IMR-90 (cell line): ENCODE data around the gene POLD4. TPM values are rescaled to one million over a fixed set of nuclear protein-coding genes. Genes with fewer than 3 reads are reported as not detected.
A peak's percentile ranks its signal among the peaks of the same experiment; 100 is the strongest.

ENCODE experiments used
- ATAC-seq: fragments of 200-7000 bp; cut with Tn5 transposase; 2 replicates; pipeline ENCODE4 v1.9.1; 2020; ENCODE audit warnings: low read depth, mild to moderate bottlenecking, moderate library complexity
- BruUV-seq: library from RNA; stranded (reverse); fragments of 400-500 nt; replicated peaks from 2 replicates; lab custom pipeline; 2021; lab: Mats Ljungman, UMichigan
- CTCF ChIA-PET: fragments of 300-600 bp; formaldehyde crosslinking; extraction: SDS; loops from one replicate; lab custom pipeline; 2021; ENCODE audit warnings: antibody characterized with exemption; lab: Yijun Ruan, JAX
- POLR2A ChIA-PET: fragments of 300-600 bp; sonication (Branson Sonifier 250); formaldehyde crosslinking; loops from one replicate; lab custom pipeline; 2022; ENCODE audit warnings: antibody characterized with exemption; ENCODE audit not compliant: unreplicated experiment; lab: Charles Lee
- DNase-seq: peaks from one replicate; pipeline ENCODE4 v3.0.0; 2013
- H2AFZ ChIP-seq: replicated peaks from 2 replicates; pipeline ENCODE3; 2013; ENCODE audit warnings: low read length, mild to moderate bottlenecking; ENCODE audit not compliant: poor library complexity
- H2AK5ac ChIP-seq: 2 replicates; pipeline ENCODE4 v1.6.1; 2013; ENCODE audit warnings: low read depth, low read length, inconsistent platforms
- H2AK9ac ChIP-seq: replicated peaks from 2 replicates; pipeline ENCODE3; 2013; ENCODE audit warnings: mild to moderate bottlenecking, low read depth, low read length, moderate library complexity; ENCODE audit not compliant: poor library complexity
- H2BK120ac ChIP-seq: 2 replicates; pipeline ENCODE4 v1.6.1; 2013; ENCODE audit warnings: low read depth, low read length, inconsistent platforms
- H2BK15ac ChIP-seq: 3 replicates; pipeline ENCODE4 v1.6.1; 2013; ENCODE audit warnings: low read depth, low read length, inconsistent platforms
- H2BK20ac ChIP-seq: 2 replicates; pipeline ENCODE4 v1.6.1; 2013; ENCODE audit warnings: low read depth, mild to moderate bottlenecking, inconsistent platforms, low read length, moderate library complexity
- H2BK5ac ChIP-seq: 2 replicates; pipeline ENCODE4 v1.6.1; 2013; ENCODE audit warnings: mild to moderate bottlenecking, low read depth, low read length, inconsistent platforms; ENCODE audit not compliant: poor library complexity, severe bottlenecking
- H3K14ac ChIP-seq: replicated peaks from 2 replicates; pipeline ENCODE4 v1.6.1; 2013; ENCODE audit warnings: low read depth, low read length, inconsistent platforms
- H3K18ac ChIP-seq: 2 replicates; pipeline ENCODE4 v1.6.1; 2013; ENCODE audit warnings: low read depth, low read length, control low read depth
- H3K23ac ChIP-seq: 2 replicates; pipeline ENCODE4 v1.6.1; 2013; ENCODE audit warnings: low read depth, low read length, inconsistent platforms
- H3K27ac ChIP-seq: 2 replicates; pipeline ENCODE4 v1.5.1; 2013; ENCODE audit warnings: mild to moderate bottlenecking, control low read depth, low read length; ENCODE audit not compliant: insufficient read depth
- H3K27me3 ChIP-seq: 2 replicates; pipeline ENCODE4 v1.6.1; 2013; ENCODE audit warnings: low read length; ENCODE audit not compliant: control insufficient read depth, insufficient read depth
- H3K36me3 ChIP-seq: 2 replicates; pipeline ENCODE4 v1.6.1; 2013; ENCODE audit warnings: low read length, mixed read lengths; ENCODE audit not compliant: control insufficient read depth, insufficient read depth
- H3K4ac ChIP-seq: 2 replicates; pipeline ENCODE4 v1.6.1; 2013; ENCODE audit warnings: low read depth, low read length, inconsistent platforms
- H3K4me1 ChIP-seq: 2 replicates; pipeline ENCODE4 v1.6.1; 2013; ENCODE audit warnings: low read length, mixed read lengths; ENCODE audit not compliant: control insufficient read depth, insufficient read depth
- H3K4me2 ChIP-seq: 2 replicates; pipeline ENCODE4 v1.6.1; 2013; ENCODE audit warnings: low read depth, mild to moderate bottlenecking, control low read depth, low read length, moderate library complexity
- H3K4me3 ChIP-seq: 2 replicates; pipeline ENCODE4 v1.5.1; 2013; ENCODE audit warnings: low read depth, mild to moderate bottlenecking, control low read depth, low read length, moderate library complexity; ENCODE audit not compliant: insufficient read depth
- H3K56ac ChIP-seq: 2 replicates; pipeline ENCODE4 v1.6.1; 2013; ENCODE audit warnings: low read length, inconsistent platforms; ENCODE audit not compliant: insufficient read depth; ENCODE audit errors: extremely low read depth
- H3K79me1 ChIP-seq, 2 experiments: 2 replicates each; pipeline ENCODE4 v1.6.1; 2013; ENCODE audit warnings: low read length in 2 of 2, inconsistent platforms in 1 of 2, low read depth in 1 of 2
- H3K9ac ChIP-seq: 2 replicates; pipeline ENCODE4 v1.6.1; 2013; ENCODE audit warnings: low read depth, low read length, control low read depth
- H3K9me1 ChIP-seq: 2 replicates; pipeline ENCODE4 v1.6.1; 2013; ENCODE audit warnings: low read length, inconsistent platforms; ENCODE audit not compliant: insufficient read depth
- H3K9me3 ChIP-seq: 2 replicates; pipeline ENCODE4 v1.6.1; 2013; ENCODE audit warnings: low read length; ENCODE audit not compliant: control insufficient read depth, insufficient read depth
- H4K20me1 ChIP-seq: 2 replicates; pipeline ENCODE4 v1.6.1; 2013; ENCODE audit warnings: low read length, inconsistent platforms; ENCODE audit not compliant: insufficient read depth
- H4K5ac ChIP-seq: 2 replicates; pipeline ENCODE4 v1.6.1; 2013; ENCODE audit warnings: mild to moderate bottlenecking, low read depth, low read length, control low read depth
- H4K8ac ChIP-seq, 2 experiments: 2 replicates each; pipeline ENCODE4 v1.6.1; 2013; ENCODE audit warnings: low read depth in 2 of 2, low read length in 2 of 2, control low read depth in 1 of 2, inconsistent platforms in 1 of 2
- H4K91ac ChIP-seq: 2 replicates; pipeline ENCODE4 v1.6.1; 2013; ENCODE audit warnings: low read depth, low read length, inconsistent platforms; ENCODE audit not compliant: insufficient read depth
- BHLHE40 ChIP-seq: fragments of 150-350 bp; IDR thresholded peaks from 2 replicates; pipeline ENCODE4 v1.6.1; 2016; ENCODE audit warnings: mild to moderate bottlenecking, low read depth, low read length
- CEBPB ChIP-seq: IDR thresholded peaks from 2 replicates; pipeline ENCODE4 v1.6.1; 2012; ENCODE audit warnings: low read depth, low read length, improper control_type of control experiment
- CHD1 ChIP-seq: IDR thresholded peaks from 2 replicates; pipeline ENCODE4 v1.6.1; 2012; ENCODE audit warnings: low read depth, low read length, improper control_type of control experiment
- CTCF ChIP-seq: conservative IDR thresholded peaks from 2 replicates; pipeline ENCODE4 v1.5.1; 2012; ENCODE audit warnings: mild to moderate bottlenecking, low read depth, low read length, improper control_type of control experiment
- ELK1 ChIP-seq: fragments of 150-350 bp; IDR thresholded peaks from 2 replicates; pipeline ENCODE4 v1.6.1; 2016; ENCODE audit warnings: low read depth, mild to moderate bottlenecking, low read length, moderate library complexity, borderline replicate concordance
- FOS ChIP-seq: fragments of 150-350 bp; IDR thresholded peaks from 2 replicates; pipeline ENCODE4 v1.6.1; 2016; ENCODE audit warnings: low read depth, low read length
- MAFK ChIP-seq: IDR thresholded peaks from 2 replicates; pipeline ENCODE4 v1.6.1; 2012; ENCODE audit warnings: low read depth, low read length, improper control_type of control experiment
- MAZ ChIP-seq: IDR thresholded peaks from 2 replicates; pipeline ENCODE4 v1.6.1; 2012; ENCODE audit warnings: low read depth, mild to moderate bottlenecking, low read length, improper control_type of control experiment, moderate library complexity, borderline replicate concordance
- MXI1 ChIP-seq: IDR thresholded peaks from 2 replicates; pipeline ENCODE4 v1.6.1; 2012; ENCODE audit warnings: low read depth, mild to moderate bottlenecking, low read length, moderate library complexity, borderline replicate concordance
- NFE2L2 ChIP-seq: fragments of 150-350 bp; IDR thresholded peaks from 2 replicates; pipeline ENCODE4 v1.6.1; 2016; ENCODE audit warnings: low read depth, mild to moderate bottlenecking, low read length
- POLR2A ChIP-seq: IDR thresholded peaks from 2 replicates; pipeline ENCODE4 v1.6.1; 2012; ENCODE audit warnings: mild to moderate bottlenecking, low read depth, low read length
- RAD21 ChIP-seq: IDR thresholded peaks from 2 replicates; pipeline ENCODE4 v1.6.1; 2012; ENCODE audit warnings: low read length, improper control_type of control experiment
- RCOR1 ChIP-seq: IDR thresholded peaks from 2 replicates; pipeline ENCODE4 v1.6.1; 2012; ENCODE audit warnings: mild to moderate bottlenecking, low read length, improper control_type of control experiment; ENCODE audit not compliant: insufficient replicate concordance
- RFX5 ChIP-seq: IDR thresholded peaks from 2 replicates; pipeline ENCODE4 v1.8.0; 2012; ENCODE audit warnings: low read depth, mild to moderate bottlenecking, low read length, moderate library complexity
- SMC3 ChIP-seq: fragments of 150-350 bp; IDR thresholded peaks from 2 replicates; pipeline ENCODE4 v1.6.1; 2016; ENCODE audit warnings: low read depth, mild to moderate bottlenecking, antibody characterized with exemption, low read length, moderate library complexity
- USF2 ChIP-seq: fragments of 150-350 bp; IDR thresholded peaks from 2 replicates; pipeline ENCODE4 v1.6.1; 2017; ENCODE audit warnings: mild to moderate bottlenecking, antibody characterized with exemption, low read length, low read depth
- WGBS, 2 experiments: methylation state at CpG; one replicate each; pipeline versions ENCODE4 v1.1.5 to v1.1.7; 2013; ENCODE audit warnings: missing lambda C conversion rate in 2 of 2; ENCODE audit not compliant: insufficient read length in 1 of 2; ENCODE audit errors: extremely low coverage in 2 of 2; 5-methylcytosine and 5-hydroxymethylcytosine counted together
- dilution Hi-C: fragments of 300-500 bp; cut with HindIII; formaldehyde crosslinking; loops from one replicate; pipeline ENCODE4 v1.14.3; 2018; ENCODE audit warnings: low sequenced_read_pairs; ENCODE audit not compliant: unreplicated experiment
- in situ Hi-C: fragments of 300-500 bp; cut with MboI; formaldehyde crosslinking; loops from 3 replicates; pipeline ENCODE4 v1.14.3; 2019; ENCODE audit warnings: low sequenced_read_pairs, inconsistent platforms, mixed read lengths
- intact Hi-C: fragments of 100-400 bp; cut with micrococcal nuclease; formaldehyde crosslinking; loops from 2 replicates; pipeline ENCODE4 v1.10.0; 2022
- polyA plus RNA-seq, 3 experiments: library from polyadenylated mRNA; depleted of rRNA; stranded (reverse); fragments of >200 nt; gene quantifications; 2 replicates each; pipeline ENCODE4 v1.2.3, GENCODE V29; 2012; ENCODE audit warnings: low replicate concordance in 1 of 3
- total RNA-seq: library from RNA; depleted of rRNA; stranded (reverse); fragments of >200 nt; gene quantifications from 2 replicates; pipeline ENCODE4 v1.2.3, GENCODE V29; 2012

Gene POLD4
- total and polyA plus RNA-seq, 2 of the 4 experiments (the other 2 are of a cell fraction), result 46.4 to 133 TPM

- DNase-seq (peak; percentile 64), ATAC-seq (peak; percentile 22)
- 82% methylated on average over 2 of the region's 3 CpGs; no CpG with 5 or more reads in 1 of the 2 experiments for WGBS, 2 experiments
- Histone ChIP-seq H2BK15ac (no peak overlapping the region), H3K36me3 (no peaks in the 10 kb centered on the region), H3K4me3 (no peak overlapping the region), H3K9me3 (no peaks in the 10 kb centered on the region), H4K5ac (no peak overlapping the region), H2BK120ac (no peak overlapping the region), H3K9ac (no peak overlapping the region), H3K27me3 (no peaks in the 10 kb centered on the region; the same call in 1 of the 2 replicates), H2AFZ (peak overlapping the region; percentile 26), H3K23ac (no peak overlapping the region), H4K20me1 (no peaks in the 10 kb centered on the region), H3K27ac (no peak overlapping the region), H2BK20ac (no peak overlapping the region), H3K4me1 (peaks cover 8% of the 10 kb centered on the region; the same call in 1 of the 2 replicates), H3K4ac (no peak overlapping the region), H3K14ac (no peak overlapping the region), H2AK5ac (peak overlapping the region; percentile 57; the same call in 1 of the 2 replicates), H3K79me1 (peaks cover 0 to 5% of the 10 kb centered on the region in 2 experiments; a peak in 1 of 4 replicates), H3K9me1 (no peaks in the 10 kb centered on the region; the same call in 1 of the 2 replicates), H3K56ac (no peak overlapping the region), H3K18ac (no peak overlapping the region), H2BK5ac (no peak overlapping the region), H2AK9ac (no peak overlapping the region), H4K8ac (peak overlapping the region; percentile 40 to 42; a peak in 2 of 4 replicates), H4K91ac (no peak overlapping the region), H3K4me2 (no peak overlapping the region)
- no TSS peak for BruUV-seq
- no peak for TF ChIP-seq CEBPB
- no peak for TF ChIP-seq MAZ
- TF ChIP-seq RFX5, result no peak
- no peak for TF ChIP-seq SMC3
- TF ChIP-seq BHLHE40, result no peak
- no peak for TF ChIP-seq RCOR1
- no peak for TF ChIP-seq POLR2A
- no peak for TF ChIP-seq USF2
- TF ChIP-seq MAFK, result no peak
- TF ChIP-seq RAD21, result no peak
- TF ChIP-seq FOS, result no peak
- no peak for TF ChIP-seq NFE2L2
- TF ChIP-seq MXI1, result no peak
- no peak for TF ChIP-seq ELK1
- no peak for TF ChIP-seq CHD1
- no peak for TF ChIP-seq CTCF
- in situ Hi-C loops (loop anchor here (5.0 kb wide), 1 partner anchor 123 kb away; no protein-coding TSS in a partner anchor), dilution Hi-C loops (no loop called here), intact Hi-C loops (no loop called here)
- CTCF ChIA-PET, result no interaction called here
- POLR2A ChIA-PET, result no interaction called here
Measured at GRCh38 chr11:67384851-67385366, 31.6 kb upstream of the POLD4 start.
